ENCODE data around the gene TPRX2. TPM values are rescaled to one million over a fixed set of nuclear protein-coding genes. Genes with fewer than 3 reads are reported as not detected.

TPRX2 gene
- total and polyA plus RNA-seq, 2 of the 13 experiments (the other 11 are each of a cell fraction or from before 2014, with no cell fraction given) = not detected

- TF ChIP-seq, protein P1, sequence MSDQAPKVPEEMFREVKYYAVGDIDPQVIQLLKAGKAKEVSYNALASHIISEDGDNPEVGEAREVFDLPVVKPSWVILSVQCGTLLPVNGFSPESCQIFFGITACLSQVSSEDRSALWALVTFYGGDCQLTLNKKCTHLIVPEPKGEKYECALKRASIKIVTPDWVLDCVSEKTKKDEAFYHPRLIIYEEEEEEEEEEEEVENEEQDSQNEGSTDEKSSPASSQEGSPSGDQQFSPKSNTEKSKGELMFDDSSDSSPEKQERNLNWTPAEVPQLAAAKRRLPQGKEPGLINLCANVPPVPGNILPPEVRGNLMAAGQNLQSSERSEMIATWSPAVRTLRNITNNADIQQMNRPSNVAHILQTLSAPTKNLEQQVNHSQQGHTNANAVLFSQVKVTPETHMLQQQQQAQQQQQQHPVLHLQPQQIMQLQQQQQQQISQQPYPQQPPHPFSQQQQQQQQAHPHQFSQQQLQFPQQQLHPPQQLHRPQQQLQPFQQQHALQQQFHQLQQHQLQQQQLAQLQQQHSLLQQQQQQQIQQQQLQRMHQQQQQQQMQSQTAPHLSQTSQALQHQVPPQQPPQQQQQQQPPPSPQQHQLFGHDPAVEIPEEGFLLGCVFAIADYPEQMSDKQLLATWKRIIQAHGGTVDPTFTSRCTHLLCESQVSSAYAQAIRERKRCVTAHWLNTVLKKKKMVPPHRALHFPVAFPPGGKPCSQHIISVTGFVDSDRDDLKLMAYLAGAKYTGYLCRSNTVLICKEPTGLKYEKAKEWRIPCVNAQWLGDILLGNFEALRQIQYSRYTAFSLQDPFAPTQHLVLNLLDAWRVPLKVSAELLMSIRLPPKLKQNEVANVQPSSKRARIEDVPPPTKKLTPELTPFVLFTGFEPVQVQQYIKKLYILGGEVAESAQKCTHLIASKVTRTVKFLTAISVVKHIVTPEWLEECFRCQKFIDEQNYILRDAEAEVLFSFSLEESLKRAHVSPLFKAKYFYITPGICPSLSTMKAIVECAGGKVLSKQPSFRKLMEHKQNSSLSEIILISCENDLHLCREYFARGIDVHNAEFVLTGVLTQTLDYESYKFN (CRISPR knock-in tag; conservative IDR thresholded peaks at IDR 0.05) = peak; percentile 97
- TF ChIP-seq NAIF1 (CRISPR knock-in tag; IDR thresholded peaks at IDR 0.05; ENCODE audit: borderline replicate concordance) (0 out of 2 replicates have a peak, but pooled peaks have one; percentile 67), NFIB (CRISPR knock-in tag; IDR thresholded peaks at IDR 0.05; ENCODE audit: borderline replicate concordance) (no peak), SMAD3 (CRISPR knock-in tag; IDR thresholded peaks at IDR 0.05) (0 out of 2 replicates have a peak, but pooled peaks have one; percentile 36), DMAP1 (CRISPR knock-in tag; IDR thresholded peaks at IDR 0.05) (peak; percentile 62), ZNF205 (CRISPR knock-in tag; IDR thresholded peaks at IDR 0.05) (0 out of 2 replicates have a peak, but pooled peaks have one; percentile 70), HMG20A (CRISPR knock-in tag; IDR thresholded peaks at IDR 0.05; ENCODE audit: borderline replicate concordance) (peak; percentile 79), JUND (CRISPR knock-in tag; IDR thresholded peaks at IDR 0.05) (peak; percentile 67; the same call in 1 of the 2 replicates), HMG20B (CRISPR knock-in tag; conservative IDR thresholded peaks at IDR 0.05) (0 out of 2 replicates have a peak, but pooled peaks have one; percentile 47), ATF4 (CRISPR knock-in tag; IDR thresholded peaks at IDR 0.05) (peak in 1 of 2 experiments; percentile 50; a peak in 1 of 4 replicates), SP4 (CRISPR knock-in tag; IDR thresholded peaks at IDR 0.05) (0 out of 2 replicates have a peak, but pooled peaks have one; percentile 38), MLXIP (CRISPR knock-in tag; IDR thresholded peaks at IDR 0.05; ENCODE audit: borderline replicate concordance) (no peak), SIN3B (IDR thresholded peaks at IDR 0.05; ENCODE audit: low read length) (no peak), ZNF224 (CRISPR knock-in tag; IDR thresholded peaks at IDR 0.05) (peak; percentile 47; the same call in 1 of the 2 replicates), ZNF780A (CRISPR knock-in tag; IDR thresholded peaks at IDR 0.05) (no peak), SP2 (CRISPR knock-in tag; IDR thresholded peaks at IDR 0.05) (no peak), MED1 (CRISPR knock-in tag; IDR thresholded peaks at IDR 0.05) (peak; percentile 99), TFDP1 (CRISPR knock-in tag; IDR thresholded peaks at IDR 0.05; ENCODE audit: borderline replicate concordance) (peak; percentile 16; the same call in 1 of the 2 replicates), POGZ (CRISPR knock-in tag; IDR thresholded peaks at IDR 0.05) (peak; percentile 77; the same call in 1 of the 2 replicates), ATF7-NPFF (CRISPR knock-in tag; IDR thresholded peaks at IDR 0.05; ENCODE audit: low read depth) (0 out of 2 replicates have a peak, but pooled peaks have one; percentile 28)
- TF ChIP-seq, protein P2, sequence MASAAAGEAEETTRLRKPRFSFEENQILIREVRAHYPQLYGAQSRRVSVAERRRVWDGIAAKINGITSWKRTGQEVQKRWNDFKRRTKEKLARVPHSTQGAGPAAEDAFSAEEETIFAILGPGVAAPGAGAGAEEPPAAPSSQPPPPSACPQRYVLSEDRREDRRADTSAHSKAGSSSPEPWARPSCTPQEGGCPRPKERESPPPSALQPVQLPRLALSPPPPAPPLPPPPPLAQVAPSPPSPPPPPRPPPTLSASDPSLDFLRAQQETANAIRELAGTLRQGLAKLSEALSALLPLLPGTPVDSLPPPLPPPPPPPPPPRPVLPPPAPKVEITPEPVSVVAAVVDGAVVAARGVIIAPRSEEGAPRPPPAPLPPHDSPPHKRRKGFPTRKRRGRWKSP (CRISPR knock-in tag; IDR thresholded peaks at IDR 0.05) = no peak
Measured at GRCh38 chr19:47886010-47886559, 27.1 kb downstream of the TPRX2 start, which contains the start of gene SULT2A1 (continued).
